ENCODE measurements around the gene SFT2D3. TPM values are rescaled to one million over a fixed set of nuclear protein-coding genes. Genes with fewer than 3 reads are reported as not detected.

The SFT2D3 gene
- total RNA-seq (1 to 10 TPM; 6.1 to 9.8 (median 6.9) TPM), polyA plus RNA-seq (1 to 10 TPM; 5.1 to 8.5 TPM)
- long read RNA-seq, donor 1, partial matches to known transcripts: 0 of 1 reads
- long read RNA-seq, donor 1, other reads (novel, unspliced or antisense): 0 of 1 reads
- long read RNA-seq, donor 2, transcript SFT2D3-201 (1 exons, 3,735 nt): major isoform, 21 of 21 reads
- long read RNA-seq, donor 2, partial matches to known transcripts: 0 of 21 reads
- long read RNA-seq, donor 2, other reads (novel, unspliced or antisense): 0 of 21 reads
- long read RNA-seq, donor 3, transcript SFT2D3-201 (1 exons, 3,735 nt): major isoform, 33 of 33 reads
- long read RNA-seq, donor 3, partial matches to known transcripts: 0 of 33 reads
- long read RNA-seq, donor 3, other reads (novel, unspliced or antisense): 0 of 33 reads

DNA sequence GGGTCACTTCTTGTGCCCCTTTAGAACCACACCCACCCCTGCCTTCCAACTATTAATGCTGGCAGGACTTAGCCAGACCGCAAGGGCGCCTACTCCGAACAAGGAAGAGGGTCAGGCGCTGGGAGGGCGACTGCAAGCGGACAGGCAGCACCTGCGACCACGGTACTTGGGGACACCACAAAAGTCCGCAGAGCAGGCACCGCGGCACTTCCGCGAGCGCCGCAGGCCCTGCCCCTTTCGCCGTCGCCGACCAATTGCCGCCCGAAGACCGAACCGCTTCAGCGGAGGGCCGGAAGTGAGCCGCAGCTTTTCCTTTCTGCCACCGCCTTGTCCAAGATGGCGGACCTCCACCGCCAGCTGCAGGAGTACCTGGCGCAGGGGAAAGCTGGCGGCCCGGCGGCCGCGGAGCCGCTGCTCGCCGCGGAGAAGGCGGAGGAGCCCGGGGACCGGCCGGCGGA is at the start of gene SFT2D3:
Gene SFT2D3, plus strand, starts transcription at position 305 of the 458 bp plus-strand sequence. Its CDS starts 32 bp downstream, at position 337.
- no peaks in the 10 kb centered on the region for H3K36me3 ChIP-seq
- H3K9me3 ChIP-seq: no peaks in the 10 kb centered on the region
- H3K4me3 ChIP-seq: peak within 1 kb of the TSS; percentile 85
- 0% methylated on average over 23 to 44 of the region's 44 CpGs for WGBS, 3 donors
- H3K4me1 ChIP-seq (ENCODE audit: insufficient read depth): peaks cover 3% of the 10 kb centered on the region
- TF ChIP-seq POLR2A (IDR thresholded peaks at IDR 0.05): peak; percentile 64
- no peak for TF ChIP-seq CTCF (IDR thresholded peaks at IDR 0.05)
- intact Hi-C loops (cut with DNase I): loop anchor here in 1 of 4 donors (5.0 kb wide), 1 partner anchor 326 kb away; the partner anchor contains the start of gene SAP130
- no peaks in the 10 kb centered on the region for H3K27me3 ChIP-seq
- peak; percentile 87 to 92 (median 87) for DNase-seq
- peak within 1 kb of the TSS; percentile 84 to 92 for H3K27ac ChIP-seq

- intact Hi-C loops (cut with DNase I): no loop called here
- Histone ChIP-seq H3K36me3 (no peaks in the 10 kb centered on the region), H3K4me1 (ENCODE audit: insufficient read depth) (no peaks in the 10 kb centered on the region), H3K4me3 (no peak overlapping the region), H3K27me3 (no peaks in the 10 kb centered on the region), H3K27ac (no peak overlapping the region), H3K9me3 (no peaks in the 10 kb centered on the region)
- no peak for DNase-seq
- no peak for TF ChIP-seq POLR2A (IDR thresholded peaks at IDR 0.05)
- WGBS, 3 donors: 78 to 91% (median 88%) methylated on average over 14 of the region's 14 CpGs
Observed at GRCh38 chr2:127651971-127652550, 49.2 kb upstream of the SFT2D3 start.

DNA sequence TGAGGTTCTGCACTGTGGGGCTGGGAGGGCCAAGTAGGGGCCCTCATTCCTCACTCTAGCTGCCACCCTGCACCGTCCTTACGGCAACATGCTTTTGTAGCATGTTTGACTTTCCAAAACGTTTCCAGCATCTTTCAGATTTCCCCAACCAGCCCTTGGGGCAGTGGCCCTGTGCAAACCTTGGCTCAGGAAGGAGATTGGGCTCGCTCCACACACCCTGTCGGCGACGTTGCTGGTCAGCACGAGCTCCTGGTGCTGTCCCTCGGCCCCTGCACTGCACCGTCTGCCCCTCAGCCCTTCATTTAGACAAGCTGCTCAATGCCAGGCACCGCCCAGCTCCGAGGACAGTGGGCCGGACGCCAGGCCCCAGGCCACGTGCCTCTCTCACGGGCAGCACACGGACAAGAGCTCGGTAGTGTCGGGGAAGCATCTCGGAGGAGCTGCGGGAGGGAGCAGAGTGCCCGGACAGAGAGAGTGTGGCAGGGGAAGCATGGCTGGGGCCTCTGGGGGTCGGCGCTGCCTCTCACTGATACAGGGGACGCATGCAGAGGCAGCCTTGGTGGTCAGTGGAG is 48.4 kb upstream of the SFT2D3 start:
- H3K27ac ChIP-seq: no peak overlapping the region
- no peaks in the 10 kb centered on the region for H3K4me1 ChIP-seq (ENCODE audit: insufficient read depth)
- TF ChIP-seq EP300 (IDR thresholded peaks at IDR 0.05) (no peak), POLR2A (IDR thresholded peaks at IDR 0.05) (no peak), CTCF (IDR thresholded peaks at IDR 0.05) (no peak)
- DNase-seq: no peak
- no peak overlapping the region for H3K4me3 ChIP-seq
- no peaks in the 10 kb centered on the region for H3K36me3 ChIP-seq
- H3K9me3 ChIP-seq: no peaks in the 10 kb centered on the region
- H3K27me3 ChIP-seq: no peaks in the 10 kb centered on the region
- intact Hi-C loops (cut with DNase I): no loop called here
- WGBS, 3 donors: 81 to 85% (median 82%) methylated on average over 25 of the region's 25 CpGs

DNA sequence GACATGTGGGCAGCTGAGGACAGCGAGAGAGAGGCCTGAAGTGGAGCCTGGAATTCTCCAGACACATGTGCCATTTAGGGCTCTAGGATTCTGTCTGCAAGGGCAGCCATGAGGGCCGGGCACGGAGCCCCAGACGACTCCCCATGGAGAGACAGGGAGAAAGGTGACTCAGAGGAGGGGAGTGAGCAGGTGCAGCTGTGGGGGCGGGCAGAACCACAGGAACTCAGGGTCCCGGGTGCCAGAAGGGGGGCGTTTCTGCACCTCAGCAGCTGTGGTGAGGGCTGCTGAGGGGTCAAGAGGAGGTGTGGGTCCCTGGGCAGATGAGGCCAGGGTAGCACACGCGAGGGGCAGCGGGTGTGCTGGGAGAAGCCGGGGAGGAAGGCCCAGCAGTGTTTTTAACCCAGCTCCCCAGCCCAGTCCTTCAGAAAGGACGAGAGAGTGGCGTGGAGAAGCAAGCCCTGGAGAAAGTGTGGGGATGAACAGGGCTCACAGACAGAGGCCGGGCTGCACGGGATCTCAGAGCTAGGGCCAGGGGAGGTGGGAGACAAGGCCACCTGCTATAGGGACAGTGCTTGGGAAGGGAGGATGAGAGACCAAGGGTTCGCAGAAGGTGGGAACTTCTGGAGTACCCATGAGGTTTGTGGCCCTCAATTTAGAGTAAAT is 47.7 kb upstream of the SFT2D3 start:
- intact Hi-C loops (cut with DNase I): no loop called here
- Histone ChIP-seq H3K27me3 (no peaks in the 10 kb centered on the region), H3K27ac (no peak overlapping the region), H3K4me1 (ENCODE audit: insufficient read depth) (no peaks in the 10 kb centered on the region), H3K9me3 (no peaks in the 10 kb centered on the region), H3K4me3 (no peak overlapping the region), H3K36me3 (no peaks in the 10 kb centered on the region)
- TF ChIP-seq POLR2A (IDR thresholded peaks at IDR 0.05) (no peak), CTCF (IDR thresholded peaks at IDR 0.05) (no peak), EP300 (IDR thresholded peaks at IDR 0.05) (no peak)
- DNase-seq: no peak
- WGBS, 3 donors: 77 to 82% (median 81%) methylated on average over 16 of the region's 16 CpGs

All from ovary (tissue), 10 donors.